ENCODE measurements around the gene KRTAP10-7. TPM values are rescaled to one million over a fixed set of nuclear protein-coding genes. Genes with fewer than 3 reads are reported as not detected.
"Not testable (repeated sequence)": the region's sequence is repeated elsewhere in the genome, so short reads cannot be mapped to it uniquely, and the experiment has no call there.

Gene KRTAP10-7
- total RNA-seq, 2 experiments from 2014 or later, result not detected

DNA sequence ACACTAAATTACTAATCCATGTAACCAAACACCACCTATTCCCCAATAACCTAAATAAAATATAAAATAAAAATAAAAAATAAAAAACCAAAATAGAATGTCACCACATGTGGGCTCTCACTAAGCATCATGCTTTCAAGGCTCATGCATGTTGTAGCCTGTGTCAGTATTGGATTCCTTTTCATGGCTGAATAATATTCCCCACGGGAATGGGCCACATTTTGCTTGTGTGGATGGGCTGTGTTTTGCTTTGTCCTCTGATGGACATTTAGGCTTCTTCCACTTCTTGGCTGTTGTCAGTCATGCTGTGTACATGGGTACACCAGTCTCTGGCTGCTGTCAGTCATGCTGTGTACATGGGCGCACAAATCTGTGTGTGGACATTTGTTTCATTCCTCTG, 11.3 kb upstream of the KRTAP10-7 start:
- no peak for DNase-seq
- POLR2A ChIA-PET, result no interaction called here
- TF ChIP-seq, protein P1, sequence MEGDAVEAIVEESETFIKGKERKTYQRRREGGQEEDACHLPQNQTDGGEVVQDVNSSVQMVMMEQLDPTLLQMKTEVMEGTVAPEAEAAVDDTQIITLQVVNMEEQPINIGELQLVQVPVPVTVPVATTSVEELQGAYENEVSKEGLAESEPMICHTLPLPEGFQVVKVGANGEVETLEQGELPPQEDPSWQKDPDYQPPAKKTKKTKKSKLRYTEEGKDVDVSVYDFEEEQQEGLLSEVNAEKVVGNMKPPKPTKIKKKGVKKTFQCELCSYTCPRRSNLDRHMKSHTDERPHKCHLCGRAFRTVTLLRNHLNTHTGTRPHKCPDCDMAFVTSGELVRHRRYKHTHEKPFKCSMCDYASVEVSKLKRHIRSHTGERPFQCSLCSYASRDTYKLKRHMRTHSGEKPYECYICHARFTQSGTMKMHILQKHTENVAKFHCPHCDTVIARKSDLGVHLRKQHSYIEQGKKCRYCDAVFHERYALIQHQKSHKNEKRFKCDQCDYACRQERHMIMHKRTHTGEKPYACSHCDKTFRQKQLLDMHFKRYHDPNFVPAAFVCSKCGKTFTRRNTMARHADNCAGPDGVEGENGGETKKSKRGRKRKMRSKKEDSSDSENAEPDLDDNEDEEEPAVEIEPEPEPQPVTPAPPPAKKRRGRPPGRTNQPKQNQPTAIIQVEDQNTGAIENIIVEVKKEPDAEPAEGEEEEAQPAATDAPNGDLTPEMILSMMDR (IDR thresholded peaks at IDR 0.05), result no peak
- Mint-ChIP-seq H3K27me3 (peaks cover 7% of the 10 kb centered on the region), H3K27ac (no peak overlapping the region), H3K4me3 (no peak overlapping the region), H3K4me1 (ENCODE audit: low read depth) (peaks cover 2% of the 10 kb centered on the region), H3K9me3 (no peaks in the 10 kb centered on the region), H3K36me3 (ENCODE audit: low read depth) (no peaks in the 10 kb centered on the region)
- CTCF ChIA-PET, result no interaction called here
- no peak for ATAC-seq
- intact Hi-C loops (cut with micrococcal nuclease), result no loop called here

DNA sequence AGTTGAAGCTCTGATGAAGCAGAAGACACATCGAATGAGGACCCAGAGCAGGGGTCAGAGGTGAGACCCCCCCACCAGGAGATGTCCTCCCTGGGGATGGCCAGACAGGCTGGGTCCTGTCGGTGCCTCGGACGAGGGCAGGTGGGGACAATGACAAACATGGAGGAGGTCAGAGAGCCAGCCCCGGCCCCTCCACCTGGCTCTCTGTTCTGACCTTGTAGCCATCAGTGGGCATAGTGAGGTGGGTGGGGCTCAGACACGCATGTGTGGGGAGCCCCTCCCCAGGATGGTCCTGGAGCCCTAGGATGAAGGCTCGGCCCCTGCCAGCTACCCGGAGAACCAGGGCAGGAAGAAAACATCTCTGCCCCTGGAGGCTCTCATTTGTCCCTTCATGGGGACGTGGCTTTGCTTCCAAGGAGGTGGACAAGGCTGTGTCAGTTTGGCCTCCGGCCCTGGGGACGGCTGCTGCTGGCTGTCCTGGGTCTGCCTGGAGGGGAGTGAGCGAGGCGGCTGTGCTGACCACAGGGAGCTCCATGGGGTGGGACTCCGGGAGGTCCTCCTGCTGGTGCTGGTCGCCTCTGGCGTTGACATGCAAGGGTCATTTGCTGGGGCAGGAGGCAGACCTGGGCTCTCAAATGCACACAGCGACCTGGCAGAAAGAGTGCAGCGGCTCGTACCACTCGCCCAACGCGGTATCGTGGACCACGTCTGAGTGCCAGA, 10.7 kb upstream of the KRTAP10-7 start:
- TF ChIP-seq, protein P1 (IDR thresholded peaks at IDR 0.05), result no peak
- Mint-ChIP-seq H3K4me1 (ENCODE audit: low read depth) (no peaks in the 10 kb centered on the region), H3K4me3 (no peak overlapping the region), H3K27ac (no peak overlapping the region), H3K36me3 (ENCODE audit: low read depth) (no peaks in the 10 kb centered on the region), H3K9me3 (no peaks in the 10 kb centered on the region), H3K27me3 (peaks cover 7% of the 10 kb centered on the region)
- ChIA-PET CTCF (interaction anchor here (0.8 kb wide), 1 partner anchor 204 kb away, joined by 3 read pairs; no protein-coding TSS in a partner anchor), POLR2A (no interaction called here)
- no peak for ATAC-seq
- intact Hi-C loops (cut with micrococcal nuclease), result no loop called here
- no peak for DNase-seq

DNA sequence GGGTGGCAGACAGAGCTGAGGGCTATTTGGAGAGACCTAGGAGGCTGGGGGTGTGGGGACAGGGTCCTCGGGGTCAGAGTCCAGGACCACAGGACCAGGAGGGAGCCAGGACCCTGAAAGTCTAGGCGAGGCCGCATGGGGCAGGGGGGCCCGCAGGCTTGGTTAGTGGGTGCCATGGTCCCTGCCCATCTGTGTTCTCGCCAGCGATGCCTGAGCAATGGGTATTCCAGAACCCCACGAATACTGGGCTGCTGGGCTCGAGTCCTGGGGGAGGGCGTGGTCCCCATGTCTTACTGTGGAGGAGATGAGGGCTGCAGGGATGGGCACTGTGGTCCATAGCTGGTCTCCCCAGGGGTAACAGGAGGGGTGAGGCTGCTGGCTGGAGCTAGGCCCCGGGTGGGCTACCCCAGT, 10.1 kb upstream of the KRTAP10-7 start:
- Mint-ChIP-seq H3K9me3 (no peaks in the 10 kb centered on the region), H3K36me3 (ENCODE audit: low read depth) (no peaks in the 10 kb centered on the region), H3K4me1 (ENCODE audit: low read depth) (no peaks in the 10 kb centered on the region), H3K27me3 (peaks cover 7% of the 10 kb centered on the region), H3K27ac (no peak overlapping the region), H3K4me3 (no peak overlapping the region)
- DNase-seq, result no peak
- TF ChIP-seq, protein P1 (IDR thresholded peaks at IDR 0.05), result no peak
- no peak for ATAC-seq
- intact Hi-C loops (cut with micrococcal nuclease), result no loop called here
- ChIA-PET CTCF (interaction anchor here (0.8 kb wide), 1 partner anchor 203 kb away, joined by 3 read pairs; no protein-coding TSS in a partner anchor), POLR2A (no interaction called here)

DNA sequence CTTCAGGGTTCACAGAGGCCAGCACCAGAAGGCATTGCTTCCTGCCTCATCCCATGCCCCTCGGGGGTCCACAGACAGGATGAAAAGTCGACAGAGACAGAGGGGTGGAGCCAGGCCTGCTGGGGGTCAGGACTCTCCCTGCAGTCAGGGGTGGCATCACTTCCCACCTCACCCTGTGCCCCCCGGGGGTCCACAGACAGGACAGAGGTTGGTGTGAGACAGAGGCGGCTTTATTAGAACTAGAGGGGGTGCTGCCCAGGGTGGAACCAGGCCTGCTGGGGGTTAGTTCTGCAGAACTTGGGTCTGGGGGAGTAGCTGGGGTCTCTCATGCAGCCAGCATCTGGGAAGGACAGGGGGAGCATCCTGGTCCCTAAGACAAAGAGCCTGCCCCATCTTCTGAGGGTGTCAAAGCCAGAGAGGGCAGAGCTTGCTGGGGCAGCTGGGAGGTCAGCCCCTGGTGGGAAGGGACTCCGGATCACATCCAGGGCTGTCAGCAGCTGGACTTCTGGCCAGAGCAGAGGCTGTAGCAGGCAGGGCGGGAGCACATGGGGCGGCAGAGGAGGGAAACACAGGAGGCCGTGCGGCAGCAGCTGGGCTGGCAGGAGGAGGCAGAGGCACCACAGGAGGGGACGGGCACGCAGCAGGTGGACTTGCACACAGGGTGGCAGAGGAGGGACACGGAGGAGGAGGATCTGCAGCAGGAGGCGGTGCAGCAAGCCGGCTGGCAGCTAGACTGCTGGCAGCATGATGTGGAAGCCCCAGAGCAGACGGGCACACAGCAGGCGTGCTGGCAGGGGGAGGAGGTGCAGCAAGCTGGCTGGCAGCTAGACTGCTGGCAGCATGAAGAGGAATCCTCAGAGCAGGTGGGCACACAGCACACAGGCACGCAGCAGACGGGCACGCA, 9.2 kb upstream of the KRTAP10-7 start:
- H3K27me3 Mint-ChIP-seq; H3K9me3 Mint-ChIP-seq; H3K36me3 Mint-ChIP-seq (ENCODE audit: low read depth); H3K27ac Mint-ChIP-seq; intact Hi-C loops (cut with micrococcal nuclease); POLR2A ChIA-PET; H3K4me3 Mint-ChIP-seq; CTCF ChIA-PET; DNase-seq; H3K4me1 Mint-ChIP-seq (ENCODE audit: low read depth); ATAC-seq: not testable (repeated sequence)

DNA sequence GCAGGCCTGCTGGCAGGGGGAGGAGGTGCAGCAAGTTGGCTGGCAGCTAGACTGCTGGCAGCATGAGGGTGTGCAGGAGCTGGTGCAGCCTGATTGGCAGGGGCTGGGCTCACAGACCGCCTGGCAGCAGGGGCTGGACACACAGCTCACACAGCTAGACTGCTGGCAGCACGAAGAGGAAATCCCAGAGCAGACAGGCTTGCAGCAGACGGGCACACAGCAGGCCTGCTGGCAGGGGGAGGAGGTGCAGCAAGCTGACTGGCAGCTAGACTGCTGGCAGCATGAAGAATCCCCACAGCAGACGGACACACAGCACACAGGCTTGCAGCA, 8.6 kb upstream of the KRTAP10-7 start:
- H3K4me1 Mint-ChIP-seq (ENCODE audit: low read depth); DNase-seq; H3K27ac Mint-ChIP-seq; H3K4me3 Mint-ChIP-seq; POLR2A ChIA-PET; intact Hi-C loops (cut with micrococcal nuclease); H3K27me3 Mint-ChIP-seq; H3K36me3 Mint-ChIP-seq (ENCODE audit: low read depth); H3K9me3 Mint-ChIP-seq; ATAC-seq; CTCF ChIA-PET: not testable (repeated sequence)

Data from activated CD8-positive, alpha-beta T cell treated with anti-CD3 and anti-CD28 coated beads for 36 hours (primary cell).